ENCODE results near the gene UQCC5.
"Not testable (repeated sequence)": the region's sequence is repeated elsewhere in the genome, so short reads cannot be mapped to it uniquely, and the experiment has no call there.

The UQCC5 gene

GRCh38 chr3:52523386-52524257 is 12.8 kb upstream of the UQCC5 start:
- DNase-seq = no peak

GRCh38 chr3:52524258-52524751 is 12.1 kb upstream of the UQCC5 start:
- DNase-seq = no peak

GRCh38 chr3:52524752-52525679 is 11.4 kb upstream of the UQCC5 start:
- no peak for DNase-seq

DNA sequence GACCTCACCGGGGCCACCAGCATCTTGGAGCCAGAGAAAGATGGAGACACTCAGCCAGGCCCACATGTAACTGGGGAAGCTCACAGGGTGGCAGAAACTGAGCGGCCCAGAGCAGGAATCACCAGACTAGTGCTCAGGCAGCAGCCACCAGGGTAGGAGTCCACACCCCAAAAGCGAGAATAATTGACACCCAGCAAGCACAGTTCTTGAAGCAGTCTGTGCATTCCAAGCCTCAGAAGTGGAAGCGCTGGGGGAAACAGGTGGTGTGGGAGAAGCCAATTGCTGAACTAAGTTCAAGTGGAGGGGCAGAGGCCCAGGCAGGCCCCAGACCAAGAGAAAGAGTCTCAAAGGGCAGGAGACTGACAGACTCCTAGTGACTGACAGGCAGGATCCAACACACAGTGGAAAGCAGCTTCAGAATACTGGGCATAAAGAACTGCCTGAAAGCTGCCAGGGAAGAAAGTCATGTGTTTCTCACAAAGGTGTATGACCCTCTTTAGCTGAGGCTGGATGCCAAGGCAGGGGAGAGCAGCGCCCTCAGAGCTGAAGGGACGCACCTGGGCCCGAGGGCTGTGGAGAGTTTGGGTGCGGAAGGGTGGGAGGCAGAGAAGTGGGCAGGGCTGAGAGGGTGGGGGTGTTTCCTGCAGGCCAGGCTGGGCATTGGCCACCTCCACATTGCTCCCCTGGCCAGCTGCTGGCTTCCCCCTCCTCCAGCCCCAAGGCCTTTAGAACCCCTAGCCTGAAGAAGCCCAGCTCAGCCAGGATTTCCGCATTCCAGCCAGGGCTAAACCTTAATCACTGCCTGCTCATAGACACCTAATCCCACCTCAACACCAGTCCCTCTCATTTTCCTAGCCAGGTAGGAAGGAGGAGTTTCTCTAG is 10.5 kb upstream of the UQCC5 start:
- DNase-seq = no peak

DNA sequence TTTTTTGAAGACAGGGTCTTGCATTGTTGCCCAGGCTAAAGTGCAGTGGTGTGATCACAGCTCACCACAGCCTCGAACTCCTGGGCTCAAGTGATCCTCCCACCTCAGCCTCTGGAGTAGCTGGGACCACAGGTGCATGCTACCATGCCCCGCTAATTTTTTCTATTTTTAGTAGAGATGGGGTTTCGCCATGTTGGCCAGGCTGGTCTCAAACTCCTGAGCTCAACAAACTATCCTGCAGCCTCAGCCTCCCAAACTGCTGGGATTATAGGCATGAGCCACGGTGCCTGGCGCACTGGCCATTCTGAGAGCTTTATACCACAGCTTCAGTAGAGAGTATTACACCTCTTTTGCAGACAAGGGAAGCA is 9.8 kb upstream of the UQCC5 start:
- not testable (repeated sequence) for DNase-seq

DNA sequence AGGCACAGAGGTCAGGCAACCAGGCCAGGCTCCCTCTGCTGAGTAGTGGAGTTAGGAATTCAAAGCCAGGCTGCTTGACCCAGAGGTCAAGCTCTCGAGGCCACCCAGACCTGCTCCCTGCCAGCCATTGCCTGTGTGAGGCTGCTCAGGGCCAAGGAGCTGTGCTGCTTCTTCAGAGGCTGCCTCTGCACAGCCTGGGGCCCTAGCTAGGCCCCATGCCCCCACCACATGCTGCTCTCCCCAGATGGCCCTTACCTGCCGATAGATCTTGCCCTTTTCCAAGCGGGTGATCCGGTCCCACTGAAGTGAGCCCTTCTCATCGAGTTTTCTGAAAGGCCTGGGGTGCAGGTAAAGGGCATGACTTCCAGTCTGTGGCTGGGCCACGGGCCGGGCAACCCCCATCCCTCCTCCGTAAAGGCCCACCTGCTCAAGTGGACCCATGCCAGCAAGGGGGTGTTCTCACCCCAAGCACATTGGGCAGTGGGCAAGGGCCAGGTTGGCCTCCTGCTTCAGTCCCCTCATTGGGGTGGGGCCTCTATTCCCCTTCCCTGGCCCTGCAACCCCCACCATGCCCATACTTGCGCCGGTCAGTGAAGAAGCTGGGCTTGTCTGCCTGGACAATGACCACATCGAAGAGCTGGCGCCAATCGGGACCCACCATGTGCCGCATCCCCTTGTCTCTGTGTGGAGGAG is 9.2 kb upstream of the UQCC5 start:
- DNase-seq = peak; percentile 68

- DNase-seq = no peak
Measured at GRCh38 chr3:52527732-52528585, 8.4 kb upstream of the UQCC5 start.

- no peak for DNase-seq
Measured at GRCh38 chr3:52528586-52529375, 7.6 kb upstream of the UQCC5 start.

DNA sequence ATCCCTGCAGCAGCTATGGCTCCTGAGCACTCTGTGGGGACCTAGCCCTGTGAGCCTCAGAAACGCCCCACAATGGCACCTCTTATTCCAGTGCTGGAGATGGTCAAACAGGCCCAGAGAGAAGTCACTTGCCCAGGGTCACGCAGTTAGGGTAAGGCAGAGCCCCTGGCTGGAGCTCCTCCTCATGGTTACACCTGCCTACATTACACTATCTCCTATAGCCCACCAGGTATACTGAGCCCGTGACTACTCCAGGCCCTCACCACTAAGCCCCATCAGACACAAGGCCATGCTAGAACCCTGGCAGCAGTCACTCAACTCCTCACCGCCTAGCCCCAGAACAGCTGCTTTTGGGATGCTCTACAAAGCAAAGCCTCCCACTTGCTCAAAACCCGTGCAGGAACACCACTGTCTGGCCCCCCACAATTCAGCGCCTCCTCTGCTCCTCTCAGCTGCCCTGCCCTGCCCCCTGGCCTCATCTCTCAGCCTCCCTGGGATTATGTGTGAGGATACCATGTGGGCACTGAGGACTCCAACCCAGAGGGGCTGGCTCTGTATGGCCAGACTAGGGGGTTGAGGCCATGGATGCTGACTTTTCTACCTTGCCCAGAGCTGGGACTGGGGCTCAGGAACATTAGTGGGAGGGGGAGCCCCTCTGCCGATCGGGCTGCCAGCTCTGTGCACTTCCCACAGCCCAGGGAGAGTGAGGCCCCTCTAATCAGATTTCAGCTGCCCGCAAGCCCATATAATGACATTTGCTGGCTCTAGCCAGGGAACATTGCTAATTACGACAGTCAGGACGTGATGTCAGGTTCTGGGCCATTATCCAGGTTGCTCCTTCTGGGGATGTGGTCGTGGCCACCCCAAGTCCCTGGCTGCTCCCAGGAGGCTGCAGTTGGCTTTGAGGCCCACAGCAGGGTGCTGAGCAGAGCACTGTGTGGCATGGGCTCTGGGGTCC is 6.8 kb upstream of the UQCC5 start:
- DNase-seq = no peak

DNA sequence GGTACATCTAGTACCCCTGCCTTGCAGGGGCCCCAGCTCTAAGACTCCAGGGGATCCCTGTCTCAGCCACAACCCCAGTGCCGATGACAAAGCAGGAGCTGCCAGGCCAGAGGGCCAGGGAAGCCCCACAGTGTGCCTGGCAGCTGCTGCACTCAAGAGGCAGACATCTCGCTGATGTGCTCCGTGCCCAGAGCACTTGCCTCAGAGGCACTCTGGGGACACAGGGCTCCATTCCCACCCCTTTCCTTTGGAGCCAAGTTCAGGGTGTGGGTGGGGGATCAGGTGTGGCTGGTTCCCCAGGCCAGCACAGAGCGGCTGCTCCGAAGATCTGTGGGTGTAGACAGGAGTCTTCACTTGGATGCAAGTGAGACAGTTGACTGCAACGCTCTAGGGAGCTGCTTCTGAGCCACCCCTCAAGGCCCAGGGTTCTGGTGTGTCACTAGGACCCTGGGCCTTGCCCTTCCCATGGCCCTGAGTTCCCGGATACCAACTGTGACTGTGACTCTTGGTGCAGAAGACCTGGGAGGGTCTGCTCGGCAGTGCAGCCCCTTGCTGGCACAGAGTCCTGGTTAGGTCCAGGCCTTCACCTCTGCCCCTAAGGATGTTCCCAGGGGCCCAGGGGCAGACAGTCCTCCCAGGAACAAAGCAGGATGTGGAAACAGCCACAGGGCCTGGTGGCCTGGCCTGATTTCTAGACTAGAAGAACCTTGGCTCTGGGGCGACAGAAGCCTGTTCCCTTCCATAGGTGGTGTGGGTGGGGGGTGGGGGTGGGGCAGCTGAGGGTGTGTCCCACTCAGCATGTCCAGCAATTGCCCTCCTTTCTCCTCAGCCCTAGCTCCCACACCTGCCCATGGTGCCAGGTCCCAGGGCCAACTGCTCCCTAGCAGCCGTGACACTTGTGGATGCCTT is 5.2 kb upstream of the UQCC5 start:
- DNase-seq = no peak

DNA sequence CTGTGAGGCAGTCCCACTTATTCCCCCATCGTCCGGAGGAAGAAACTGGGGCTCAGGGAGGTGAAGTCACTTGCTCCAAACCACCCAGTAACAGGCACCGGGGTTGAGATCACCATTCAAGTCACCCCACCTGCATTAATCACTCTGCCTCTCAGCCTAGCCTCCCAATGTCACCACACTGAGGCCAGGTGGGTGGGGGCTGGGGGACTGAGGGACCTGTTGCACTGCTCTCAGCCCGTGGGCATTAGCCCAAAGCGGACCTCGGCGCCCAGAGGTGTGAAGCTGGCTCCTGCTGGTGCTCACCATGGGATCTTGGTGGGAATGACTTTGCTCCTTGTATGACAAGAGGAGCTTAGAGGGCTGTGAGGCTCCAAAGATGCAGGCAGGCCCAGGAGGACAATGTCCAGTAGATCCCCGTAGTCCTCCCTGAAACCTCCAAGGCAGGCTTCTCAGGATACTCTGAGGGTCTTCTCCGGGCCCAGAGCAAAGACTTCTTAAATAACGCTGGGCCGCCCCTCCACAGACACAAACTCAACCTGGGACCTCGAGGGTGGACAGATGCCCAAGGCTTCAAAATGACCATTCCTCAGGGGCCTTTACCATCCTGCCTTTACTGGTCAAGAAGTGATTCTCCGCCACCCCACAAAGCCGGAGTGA is 4.4 kb upstream of the UQCC5 start:
- DNase-seq = no peak

DNA sequence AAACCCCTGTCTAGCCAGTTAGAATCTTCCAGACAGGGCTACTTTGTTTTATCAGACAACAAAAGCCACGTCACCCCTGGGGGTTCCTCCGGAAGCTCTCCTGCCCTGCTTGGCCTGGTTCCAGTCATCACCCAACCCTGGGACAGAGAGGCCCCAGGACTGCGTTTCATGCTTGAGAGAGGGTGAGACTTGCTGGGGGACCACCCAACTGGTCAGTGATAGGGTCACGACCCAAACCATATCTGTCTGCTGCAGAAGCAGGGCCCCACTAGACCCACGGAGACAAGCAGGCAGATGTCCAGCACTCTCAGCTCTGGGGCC is 3.9 kb upstream of the UQCC5 start:
- DNase-seq = peak; percentile 30

DNA sequence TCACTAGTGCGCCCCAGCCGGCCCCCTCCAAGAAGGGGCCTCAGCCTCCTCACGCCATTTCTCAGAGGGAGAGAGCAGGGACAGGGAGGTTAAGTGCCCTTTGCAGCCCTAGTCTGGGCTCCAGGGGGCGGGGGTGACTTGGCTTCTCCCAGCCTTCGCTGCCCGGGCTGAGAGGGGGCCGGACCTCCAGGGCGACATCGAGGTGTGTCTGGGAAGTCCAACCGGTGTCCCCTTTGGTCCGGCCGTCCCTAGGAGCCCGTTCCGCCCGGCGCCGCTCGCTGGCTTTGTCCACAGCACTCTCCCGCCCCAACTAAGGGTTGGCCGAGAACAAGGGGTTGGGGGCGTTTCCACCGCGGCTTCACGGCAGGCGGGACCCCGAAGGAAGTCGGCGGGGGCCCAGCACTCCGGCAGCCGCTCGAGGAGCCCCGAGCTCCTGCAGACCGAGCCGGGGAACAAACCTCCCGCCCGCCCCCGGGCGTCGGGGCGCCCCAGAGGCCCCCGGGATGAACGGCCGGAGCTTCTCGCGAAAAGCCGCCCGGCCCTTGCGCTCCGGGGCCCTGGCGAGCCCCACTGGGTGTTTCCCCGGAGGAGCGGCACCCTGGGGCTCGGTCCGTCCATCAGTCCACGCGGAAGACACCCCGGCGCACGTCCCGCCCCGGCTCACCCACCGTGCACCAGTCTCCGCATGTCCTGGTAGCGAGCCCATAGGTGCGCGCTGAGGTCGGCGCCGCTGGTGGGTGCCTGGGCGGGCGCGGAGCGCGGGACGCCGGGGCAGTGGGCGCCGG is 3.4 kb upstream of the UQCC5 start:
- DNase-seq = no peak

DNA sequence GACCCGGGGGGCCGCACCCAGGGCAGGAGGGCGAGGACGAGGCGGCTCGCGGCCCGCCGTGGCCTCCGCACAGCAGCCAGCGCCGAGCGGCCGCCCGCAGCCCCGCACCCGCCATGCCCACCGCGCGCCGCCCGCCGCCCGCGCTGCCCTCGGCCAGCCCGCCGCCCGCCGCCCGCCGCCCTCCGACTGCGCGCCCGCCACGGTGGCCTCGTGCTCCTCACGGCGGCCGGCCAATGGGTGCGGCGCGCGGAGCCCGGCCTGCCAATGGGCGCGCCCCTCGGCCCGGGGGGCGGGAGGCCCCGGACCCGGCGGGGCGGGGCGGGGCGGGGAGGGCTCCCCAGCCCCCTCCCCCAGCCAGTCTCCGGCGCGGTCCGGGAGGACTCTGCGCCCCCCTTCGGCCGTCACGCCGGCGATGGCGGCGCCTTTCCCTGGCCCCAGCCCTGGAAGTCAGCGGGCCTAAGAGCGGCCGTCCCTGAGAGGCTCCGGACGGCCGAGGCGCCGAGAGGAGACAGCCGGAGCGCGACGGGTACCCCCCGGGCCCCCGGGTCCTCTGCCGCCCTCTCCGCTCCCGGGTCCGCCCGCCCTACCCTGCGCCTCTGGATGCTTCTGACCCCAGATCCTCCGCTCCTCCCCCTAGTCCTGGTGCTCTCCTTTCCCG is 2.7 kb upstream of the UQCC5 start, which contains the start of gene NT5DC2:
NT5DC2 (minus strand) TSS at position 235 of the 658 bp plus-strand sequence; CDS start at position 115, 120 bp downstream.
- peak; percentile 66 for DNase-seq

DNA sequence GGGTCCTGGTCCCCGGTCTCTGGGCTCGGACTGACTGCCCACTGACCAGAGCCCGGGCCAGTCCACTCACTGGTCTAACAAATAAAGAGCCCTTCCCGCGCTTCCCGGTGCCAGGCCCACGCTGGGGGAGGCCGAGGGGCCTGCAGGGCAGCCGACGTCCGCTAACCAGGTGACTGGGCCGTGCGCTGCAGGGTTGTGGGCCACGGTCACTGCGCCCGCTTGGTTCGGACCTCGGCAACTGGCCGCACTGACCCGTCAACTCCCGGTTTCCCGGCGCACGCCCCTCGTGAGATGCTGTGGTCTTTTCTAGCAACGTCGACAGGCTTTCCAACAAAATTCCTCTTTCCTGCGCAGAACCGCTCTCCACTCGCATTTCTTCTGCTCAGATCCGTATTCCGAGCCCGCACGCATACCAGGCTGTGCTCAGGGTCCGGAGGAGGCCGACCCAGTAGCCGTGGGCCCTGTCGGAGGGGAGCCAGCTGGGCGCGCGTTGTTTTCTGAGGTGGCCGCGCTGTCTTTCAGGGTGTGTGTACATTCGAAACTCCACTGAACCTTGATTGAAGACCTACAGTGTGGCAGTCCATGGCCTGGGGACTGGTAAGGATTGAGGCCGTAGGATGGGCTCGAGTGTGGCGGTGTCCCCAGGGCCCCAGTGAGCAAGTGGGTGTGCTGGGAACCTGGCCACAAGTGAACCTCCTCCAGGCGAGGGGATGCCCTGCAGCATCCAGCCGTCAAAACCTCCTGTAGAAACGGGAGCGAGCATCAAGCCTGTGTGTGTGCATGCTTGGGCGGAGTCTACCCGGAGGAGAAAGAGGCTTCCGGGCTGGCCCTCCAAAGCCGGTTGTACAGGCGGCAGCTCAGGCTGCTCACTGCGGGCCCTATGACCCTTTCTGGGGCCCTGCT is 1.9 kb upstream of the UQCC5 start:
- no peak for DNase-seq
